Ecto neural progenitor cell (in vitro differentiated cells): Measurements from ENCODE around the gene HPGDS.
"Not testable (repeated sequence)": the region's sequence is repeated elsewhere in the genome, so short reads cannot be mapped to it uniquely, and the experiment has no call there.

Source experiments
- DNase-seq: peaks from one replicate; pipeline ENCODE4 v3.0.0-alpha.2; 2018; ENCODE audit warnings: low spot score

HPGDS gene

DNA sequence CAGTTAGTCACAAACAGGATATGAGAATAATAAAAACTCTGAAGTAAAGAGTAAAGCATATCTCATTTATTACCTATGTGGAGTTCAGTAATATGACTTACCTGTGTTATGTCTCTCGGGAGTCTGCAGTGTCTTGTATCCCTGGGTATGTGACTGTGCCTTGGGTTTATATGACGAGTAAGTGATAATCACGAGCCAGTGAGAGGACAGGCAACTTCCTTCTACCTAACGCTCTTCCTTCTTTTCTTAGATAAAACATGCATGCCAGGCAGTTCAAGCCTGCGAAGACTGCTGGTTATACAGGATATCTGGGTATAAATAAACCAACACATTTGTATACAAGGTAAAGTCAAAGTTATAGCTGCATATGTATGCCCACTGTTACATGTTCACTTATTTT, at the start of gene HPGDS:
Gene HPGDS, minus strand, starts transcription at position 143 of the 400 bp plus-strand sequence. CDS start 8,207 bp downstream, outside the sequence.
- DNase-seq, result no peak

DNA sequence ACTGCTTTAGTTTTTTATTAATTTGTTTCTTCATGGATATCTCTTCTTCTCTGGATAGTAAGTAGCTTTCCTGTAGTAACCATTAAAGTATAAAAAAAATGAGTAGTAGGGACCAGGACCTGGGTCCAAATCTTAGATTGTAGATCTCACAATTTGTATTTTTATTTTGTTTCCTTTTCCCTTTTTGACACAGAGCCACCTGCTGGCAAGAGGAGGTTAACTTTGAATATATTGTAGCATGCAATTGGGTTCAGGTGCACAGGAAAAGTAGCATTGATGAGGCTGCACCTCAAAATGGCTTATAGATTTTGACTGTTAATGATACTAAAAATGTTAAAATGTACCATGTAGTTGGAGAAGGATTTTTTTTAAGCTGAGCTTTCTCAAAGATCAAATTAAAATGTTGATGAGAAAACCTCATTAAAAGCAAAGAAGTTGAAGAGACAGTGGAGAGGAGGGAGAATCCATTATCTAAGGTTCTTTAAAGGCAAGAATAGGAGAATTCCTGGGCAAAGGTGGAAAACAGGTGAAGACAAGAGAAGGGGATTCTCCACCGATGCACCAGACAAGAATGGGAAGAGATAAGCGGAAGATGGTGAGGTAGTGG, 48.3 kb upstream of the HPGDS start:
- DNase-seq, result no peak

DNA sequence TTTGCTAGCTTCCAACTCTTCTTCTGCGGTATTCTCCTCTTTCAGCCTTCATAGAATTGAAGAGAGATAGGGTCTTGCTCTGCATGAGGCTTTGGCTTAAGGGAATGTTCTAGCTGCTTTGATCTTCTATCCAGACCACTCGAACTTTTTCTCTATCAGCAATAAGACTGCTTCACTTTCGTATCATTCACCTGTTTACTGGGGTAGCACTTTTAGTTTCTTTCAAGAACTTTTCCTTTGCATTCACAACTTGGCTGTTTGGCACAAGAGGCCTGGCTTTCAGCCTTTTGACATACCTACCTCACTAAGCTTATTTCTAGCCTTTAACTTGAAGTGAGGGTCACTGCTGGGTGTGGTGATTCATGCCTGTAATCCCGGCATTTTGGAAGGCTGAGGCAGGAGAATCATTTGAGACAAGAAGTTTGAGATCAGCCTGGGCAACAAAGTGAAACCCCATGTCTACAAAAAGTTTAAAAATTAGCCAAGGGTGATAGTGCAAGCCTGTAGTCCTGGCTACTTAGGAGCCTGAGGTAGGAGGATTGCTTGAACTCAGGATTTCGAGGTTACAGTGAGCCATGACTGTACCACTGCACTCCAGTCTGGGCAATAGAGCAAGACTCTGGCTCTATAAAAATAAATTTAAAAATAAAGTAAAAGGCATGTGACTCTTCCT, 47.1 kb upstream of the HPGDS start:
- no peak for DNase-seq

DNA sequence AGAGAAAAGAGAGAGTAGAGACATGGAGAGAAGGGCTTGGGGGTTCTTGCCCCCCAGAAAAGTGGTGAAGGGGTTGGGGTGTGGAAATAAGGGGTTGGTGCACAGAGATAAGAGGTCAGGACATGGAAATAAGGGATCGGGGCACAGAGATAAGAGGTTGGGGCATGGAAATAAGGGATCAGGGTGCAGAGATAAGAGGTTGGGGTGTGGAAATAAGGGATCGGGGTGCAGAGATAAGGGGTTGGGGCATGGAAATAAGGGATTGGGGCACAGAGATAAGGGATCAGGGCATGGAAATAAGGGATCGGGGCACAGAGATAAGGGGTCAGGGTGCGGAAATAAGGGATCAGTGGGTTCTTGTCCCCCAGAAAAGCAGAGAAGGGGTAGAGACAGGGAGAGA, 45.3 kb upstream of the HPGDS start:
- not testable (repeated sequence) for DNase-seq

DNA sequence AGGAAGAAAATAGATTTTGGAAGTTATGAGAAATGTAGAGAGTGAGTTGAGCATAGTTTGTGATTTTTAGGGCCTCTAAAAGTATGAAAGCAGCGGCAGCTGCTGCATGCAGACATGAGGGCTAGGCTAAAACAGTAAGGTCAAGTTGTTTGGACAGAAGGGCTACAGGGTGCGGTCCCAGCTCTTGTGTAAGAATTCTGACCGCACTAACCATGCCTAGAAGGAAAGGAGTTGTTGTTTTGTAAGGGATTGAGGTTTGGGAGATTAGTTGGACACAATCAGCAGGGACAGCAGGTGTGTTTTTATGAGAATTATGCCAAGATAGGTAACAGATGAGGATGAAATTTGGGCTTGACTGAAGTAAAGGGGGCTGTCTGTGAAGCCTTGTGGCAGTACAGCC, 42.8 kb upstream of the HPGDS start:
- DNase-seq, result not testable (repeated sequence)

DNA sequence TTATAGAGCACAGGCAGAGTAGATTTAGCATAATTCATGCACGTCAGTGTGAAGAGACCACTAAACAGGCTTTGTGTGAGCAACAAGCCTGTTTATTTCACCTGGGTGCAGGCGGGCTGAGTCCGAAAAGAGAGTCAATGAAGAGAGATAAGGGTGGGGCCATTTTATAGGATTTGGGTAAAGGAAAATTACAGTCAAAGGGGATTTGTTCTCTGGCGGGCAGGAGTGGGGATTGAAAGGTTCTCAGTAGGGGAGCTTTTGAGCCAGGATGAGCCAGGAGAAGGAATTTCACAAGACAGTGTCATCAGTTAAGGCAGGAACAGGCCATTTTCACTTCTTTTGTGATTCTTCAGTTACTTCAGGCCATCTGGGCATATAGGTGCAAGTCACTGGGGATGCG, 40.3 kb upstream of the HPGDS start:
- DNase-seq, result not testable (repeated sequence)

DNA sequence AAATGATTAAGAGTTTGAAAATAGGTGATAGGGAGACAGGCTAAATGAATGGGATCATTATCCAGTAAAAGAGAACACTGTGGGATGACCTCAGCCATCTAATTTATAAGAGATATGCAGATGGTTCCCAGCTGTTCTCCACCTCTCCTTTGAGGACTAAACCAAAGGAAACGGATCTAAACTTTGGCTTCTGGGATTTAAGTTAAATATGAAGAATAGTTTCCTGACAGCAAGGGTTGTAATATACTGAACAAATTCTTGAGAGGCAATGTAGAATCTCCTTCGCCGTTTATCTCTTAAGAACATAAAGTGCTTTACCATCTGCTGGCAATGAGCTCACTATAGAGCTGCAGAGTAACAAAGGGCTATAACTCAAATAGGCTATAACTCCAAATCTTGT, 35.4 kb upstream of the HPGDS start:
- DNase-seq, result no peak

DNA sequence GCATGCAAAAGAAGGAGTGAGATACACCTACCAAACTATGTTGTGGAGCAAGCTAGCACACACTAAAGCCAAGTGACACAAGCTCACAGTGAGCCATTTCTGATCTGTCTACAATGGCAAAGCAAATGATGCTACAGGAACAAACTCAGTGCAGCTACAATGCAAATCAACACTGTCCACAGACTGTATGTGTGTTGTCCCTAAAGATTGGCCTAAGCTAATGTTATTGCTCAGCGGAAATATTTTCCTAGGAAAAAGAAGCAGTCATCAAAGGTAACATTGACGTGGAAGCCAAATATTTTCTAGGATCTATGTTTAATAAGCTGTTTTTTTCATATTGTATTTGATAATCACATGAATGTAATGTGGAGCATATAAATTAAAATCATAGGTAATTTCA, 34.7 kb upstream of the HPGDS start:
- no peak for DNase-seq

DNA sequence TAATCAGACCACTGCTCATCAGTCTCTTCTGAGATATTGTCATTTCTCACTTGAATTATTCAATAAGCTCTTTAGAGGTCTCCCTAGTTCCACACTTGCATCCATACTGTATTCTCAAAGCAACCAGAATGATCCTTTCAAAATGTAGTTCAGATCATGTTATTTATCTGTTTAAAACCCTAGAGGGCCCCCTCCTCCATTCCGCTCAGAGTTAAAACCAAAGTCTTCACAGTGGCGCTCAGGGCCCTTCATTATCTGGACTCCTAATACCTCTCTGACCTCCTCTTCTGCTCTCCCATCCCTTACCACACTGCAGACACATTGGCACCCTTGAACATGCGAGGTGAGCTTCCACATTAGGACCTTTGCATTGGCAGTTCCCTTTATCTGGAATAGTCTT, 32.7 kb upstream of the HPGDS start:
- no peak for DNase-seq

DNA sequence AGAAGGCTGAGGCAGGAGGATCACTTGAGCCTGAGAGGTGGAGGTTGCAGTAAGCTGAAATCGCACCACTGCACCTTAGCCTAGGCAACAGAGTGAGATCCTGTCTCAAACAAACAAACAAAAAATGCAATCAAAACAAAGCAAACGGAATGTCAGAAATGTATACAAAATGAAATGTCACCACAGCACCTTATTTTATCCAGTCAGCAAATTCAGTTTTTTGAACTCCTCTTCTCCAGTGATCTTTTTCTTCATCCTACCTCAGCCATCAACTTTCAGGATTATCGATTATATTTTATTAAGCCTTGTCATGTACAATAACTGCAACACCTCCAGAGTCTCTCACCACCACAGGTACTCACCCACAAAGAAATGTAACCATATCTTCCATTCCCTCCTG, 31.1 kb upstream of the HPGDS start:
- no peak for DNase-seq

DNA sequence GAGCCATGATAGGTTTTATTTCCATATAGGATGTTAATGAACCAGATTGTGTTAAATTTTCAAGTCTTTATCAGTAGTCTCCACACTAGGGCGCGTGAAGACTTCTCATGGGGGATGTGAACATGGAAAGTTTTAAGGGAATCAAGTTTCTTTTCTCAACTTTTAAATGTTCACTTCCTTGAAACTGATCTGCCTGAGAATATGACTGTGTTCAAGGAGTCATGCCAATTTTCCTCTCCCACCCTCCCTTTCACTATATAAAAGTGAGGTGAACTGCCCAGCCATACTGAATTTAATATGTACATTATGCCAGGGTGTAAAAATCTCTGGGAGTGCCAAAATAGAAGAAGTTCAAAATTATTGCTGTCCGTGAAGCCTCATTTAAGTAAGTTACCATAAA, 30.4 kb upstream of the HPGDS start:
- DNase-seq, result no peak

DNA sequence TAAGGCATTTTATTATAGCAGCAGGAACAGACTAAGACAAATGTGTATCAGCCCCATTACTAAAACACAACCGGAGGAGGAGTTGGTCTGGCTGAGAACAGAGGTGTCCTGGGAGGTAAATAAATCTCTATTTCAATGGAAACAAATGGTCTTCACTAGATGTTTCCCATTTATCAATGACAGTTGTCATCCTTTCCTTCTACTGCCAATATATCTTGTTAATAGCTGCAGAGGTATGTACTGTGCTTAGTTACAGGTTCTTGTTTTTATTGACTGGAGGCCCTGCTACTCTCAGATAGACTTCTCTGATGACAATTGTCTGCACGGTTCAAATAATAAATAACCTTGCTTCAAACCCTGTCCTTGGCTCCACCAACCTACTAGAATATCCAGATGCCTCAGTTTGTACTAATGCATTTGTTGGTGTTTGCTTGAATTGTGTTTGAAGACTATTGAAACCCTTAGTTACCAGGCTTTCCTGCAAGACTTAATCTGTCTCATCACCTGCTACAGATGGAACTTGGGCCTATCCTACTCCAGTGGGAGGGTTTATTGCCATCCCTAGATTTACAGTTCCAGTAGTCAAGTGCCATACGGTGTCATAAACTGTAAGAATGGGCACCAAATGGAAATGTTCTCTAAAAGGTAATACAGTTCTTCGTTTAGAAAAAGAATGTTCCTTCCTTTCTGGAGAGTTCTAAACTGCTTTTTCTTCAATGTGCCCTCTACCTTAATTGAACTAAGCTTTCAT, 29.8 kb upstream of the HPGDS start:
- no peak for DNase-seq

DNA sequence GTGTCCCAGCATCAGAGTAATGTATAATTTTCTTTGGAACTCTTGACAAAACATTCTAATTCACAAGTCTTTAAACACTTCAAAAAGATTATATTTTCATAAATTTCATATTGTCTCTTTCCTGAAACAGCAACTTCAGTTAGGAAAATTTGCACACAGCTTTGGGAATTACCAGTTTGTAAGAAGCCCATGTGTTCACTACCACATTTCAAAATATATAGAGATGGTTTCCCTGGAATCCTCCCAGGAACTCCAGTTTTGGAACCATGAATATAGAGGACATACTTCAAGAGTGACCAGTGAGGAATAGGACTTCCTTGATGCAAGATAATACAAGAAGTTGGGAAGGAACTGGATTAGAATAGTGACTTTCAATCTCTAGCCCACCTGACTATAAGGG, 28.7 kb upstream of the HPGDS start:
- DNase-seq, result no peak

DNA sequence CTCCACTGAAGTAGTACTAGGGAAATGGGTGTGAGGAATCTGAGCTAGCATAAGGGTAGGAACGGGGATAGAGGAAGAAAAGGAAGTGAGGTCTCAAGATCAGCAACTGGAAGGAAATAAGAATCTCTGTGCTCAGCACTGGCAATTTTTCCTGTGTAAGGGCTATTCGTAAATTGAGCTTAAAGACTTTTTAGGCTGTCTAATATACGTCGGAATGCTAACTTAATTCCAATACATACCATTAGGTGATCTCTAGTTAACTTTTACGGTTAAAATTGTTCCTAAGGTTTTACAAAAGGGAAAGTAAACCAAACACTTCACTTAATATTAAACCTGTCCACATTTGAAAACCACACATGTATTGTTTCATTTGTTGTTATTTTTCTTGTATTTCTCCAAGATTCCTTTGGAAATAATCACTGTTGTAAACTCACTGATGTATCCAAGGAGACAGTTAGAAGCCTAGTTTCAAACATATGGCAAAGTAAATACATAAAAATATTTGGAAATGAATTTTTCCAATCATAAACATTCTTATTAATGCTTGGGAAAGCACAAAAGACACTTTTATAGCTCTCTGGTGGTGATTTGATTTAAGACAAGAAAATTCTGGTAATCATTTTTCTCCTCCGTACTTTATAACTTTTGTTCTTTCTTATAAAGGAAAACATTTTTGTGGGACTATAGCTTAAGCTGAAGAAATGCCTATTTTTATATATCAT, 28.1 kb upstream of the HPGDS start:
- DNase-seq, result no peak

DNA sequence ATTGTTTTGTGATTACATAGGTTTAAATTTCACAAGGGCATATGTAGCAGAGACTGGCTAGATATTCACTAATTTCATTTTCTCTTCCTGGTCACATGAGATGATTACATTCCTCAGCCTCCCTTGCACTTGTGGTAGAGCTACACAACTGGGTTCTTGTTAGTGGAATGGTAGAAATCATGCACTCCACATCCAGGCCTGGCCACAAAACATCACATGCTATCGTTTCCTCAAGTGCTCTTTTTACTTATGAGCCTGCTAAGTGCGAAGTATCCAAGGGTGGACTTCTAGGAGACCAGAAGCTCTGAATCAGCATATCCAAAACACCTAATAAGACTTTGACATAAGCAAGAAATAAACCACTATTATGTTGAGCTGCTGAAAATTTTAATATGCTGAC, 26.4 kb upstream of the HPGDS start:
- no peak for DNase-seq

DNA sequence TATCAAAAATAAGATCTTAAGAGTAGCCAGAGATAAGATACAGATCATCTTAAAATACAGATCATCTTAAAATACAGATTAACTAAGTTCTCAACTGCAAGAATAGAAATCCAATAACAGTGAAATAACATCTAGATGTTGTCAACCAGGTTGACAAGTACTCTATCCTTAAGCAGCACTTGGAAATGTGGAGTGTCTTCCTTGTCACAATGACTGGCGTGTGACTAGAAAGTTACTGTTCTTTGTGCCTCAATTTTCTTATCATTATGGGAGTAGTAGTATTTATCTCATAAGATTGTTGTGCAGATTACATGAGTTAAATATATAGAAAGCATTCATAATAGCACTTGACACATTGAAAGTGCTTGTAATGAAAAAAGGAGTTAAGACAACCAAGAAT, 25.8 kb upstream of the HPGDS start:
- no peak for DNase-seq

DNA sequence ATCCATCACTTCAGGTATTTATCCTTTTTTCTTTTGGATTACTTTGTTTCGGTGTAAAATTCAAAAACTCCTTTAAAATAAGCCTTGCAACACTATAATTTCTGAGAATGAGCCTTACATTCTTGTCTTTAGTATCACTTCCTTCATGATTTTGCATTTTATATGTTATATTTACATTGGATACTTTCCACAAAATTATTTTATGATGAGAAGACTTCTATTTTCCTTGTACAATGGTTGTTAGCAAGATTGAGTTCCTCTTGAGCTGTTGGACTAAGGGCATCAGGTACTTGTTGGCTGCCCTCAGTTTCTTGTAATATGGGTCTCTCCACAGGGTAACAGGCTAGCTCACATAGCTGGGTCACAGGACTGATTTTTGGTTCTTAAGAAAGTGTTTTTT, 22.7 kb upstream of the HPGDS start:
- no peak for DNase-seq

DNA sequence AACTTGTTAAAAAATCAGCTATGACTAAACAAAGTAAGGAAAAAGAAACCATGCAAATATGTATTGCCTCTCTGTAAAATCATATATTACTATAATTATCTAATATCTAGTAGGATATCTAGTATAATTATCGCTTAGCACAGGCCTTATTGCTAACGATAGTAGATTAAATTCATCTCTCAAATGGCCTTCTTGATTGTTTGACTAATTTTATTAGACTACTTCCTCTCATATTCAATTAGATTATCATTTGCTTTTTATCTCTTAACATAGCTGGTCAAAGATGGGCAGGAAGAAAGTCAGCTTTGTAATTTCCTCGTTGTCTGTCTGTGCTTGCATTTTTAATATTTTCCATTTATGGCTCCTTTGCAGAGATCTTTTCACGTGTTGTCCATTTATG, 21.9 kb upstream of the HPGDS start:
- DNase-seq, result no peak

DNA sequence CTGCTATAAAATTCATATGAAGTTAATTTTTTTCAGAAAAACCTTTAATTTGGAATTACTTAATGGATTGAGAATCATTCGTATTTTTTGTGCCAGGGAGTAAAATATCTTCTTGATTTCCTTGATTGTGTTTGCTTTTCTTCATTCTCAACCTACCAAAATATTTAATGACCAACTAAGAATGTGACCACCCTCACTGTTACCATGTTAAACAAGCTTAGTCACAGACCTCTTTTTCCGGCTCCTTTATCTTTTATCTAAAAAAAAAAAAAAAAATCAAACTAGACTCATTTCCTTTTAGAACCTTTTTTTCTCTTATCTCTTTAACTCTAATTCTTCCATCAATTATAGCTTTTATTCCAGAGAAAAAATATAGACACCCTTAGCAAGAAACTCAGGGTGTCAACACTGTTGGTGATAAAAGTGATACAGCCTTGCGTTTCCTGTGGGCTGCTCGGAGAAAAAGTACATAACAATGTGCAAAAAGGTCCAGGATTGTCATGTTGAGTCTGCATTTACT, 20.6 kb upstream of the HPGDS start:
- no peak for DNase-seq

DNA sequence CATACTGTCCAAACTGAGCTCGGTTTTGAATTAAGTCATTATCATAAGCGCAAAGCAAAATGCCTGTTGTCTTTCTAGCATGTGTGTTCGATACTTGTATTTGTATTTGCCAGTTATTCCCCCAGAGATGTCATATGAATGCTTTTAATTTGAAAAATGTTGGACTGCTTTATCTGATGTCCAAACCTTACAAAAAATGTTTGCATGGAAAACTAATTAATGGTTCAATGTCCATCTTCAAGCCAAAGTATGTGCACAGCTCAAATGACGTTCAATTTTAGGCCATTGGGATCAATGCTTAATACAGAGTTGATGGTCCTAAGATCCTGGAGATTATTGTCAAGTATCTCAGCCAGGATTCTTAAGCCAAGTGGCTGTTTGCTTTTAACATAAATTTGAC, 17.2 kb upstream of the HPGDS start:
- DNase-seq, result no peak

DNA sequence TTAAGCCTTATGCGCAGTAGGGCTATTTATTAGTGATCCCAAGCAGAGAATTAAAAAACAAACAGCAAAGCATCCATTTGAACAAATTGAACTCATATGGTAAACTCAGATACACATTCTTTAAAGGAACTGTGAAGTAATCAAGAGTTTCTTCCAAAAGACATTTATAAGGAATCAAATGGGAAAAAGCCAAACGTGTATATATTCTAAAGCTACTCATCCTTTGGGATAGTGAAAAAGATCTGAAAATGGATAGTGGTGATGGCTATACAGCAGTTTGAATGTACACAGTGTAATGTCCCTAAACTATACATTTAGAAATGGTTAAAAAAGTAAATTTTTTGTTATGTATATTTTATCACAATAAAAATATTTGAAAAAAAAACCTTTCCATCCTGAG, 16.6 kb upstream of the HPGDS start:
- DNase-seq, result no peak

DNA sequence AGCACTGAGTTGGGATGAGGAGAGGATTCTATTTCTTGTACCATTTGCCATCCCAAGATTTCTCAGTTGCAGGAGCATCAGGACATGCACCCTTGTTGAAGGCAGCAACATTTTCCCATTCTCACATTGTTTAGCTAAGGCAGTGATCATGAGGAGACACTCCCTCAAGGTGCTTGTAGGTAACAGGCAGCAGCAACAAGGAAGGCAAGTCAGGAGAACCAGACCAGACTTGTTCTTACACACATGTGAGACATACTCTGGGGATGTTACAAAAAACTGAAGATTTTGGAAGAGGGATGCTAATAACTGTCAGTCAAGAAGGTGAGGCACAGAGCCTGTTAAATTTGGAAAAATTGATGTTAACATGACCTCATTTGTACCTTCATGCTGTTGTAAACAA, 15.5 kb upstream of the HPGDS start:
- DNase-seq, result no peak

DNA sequence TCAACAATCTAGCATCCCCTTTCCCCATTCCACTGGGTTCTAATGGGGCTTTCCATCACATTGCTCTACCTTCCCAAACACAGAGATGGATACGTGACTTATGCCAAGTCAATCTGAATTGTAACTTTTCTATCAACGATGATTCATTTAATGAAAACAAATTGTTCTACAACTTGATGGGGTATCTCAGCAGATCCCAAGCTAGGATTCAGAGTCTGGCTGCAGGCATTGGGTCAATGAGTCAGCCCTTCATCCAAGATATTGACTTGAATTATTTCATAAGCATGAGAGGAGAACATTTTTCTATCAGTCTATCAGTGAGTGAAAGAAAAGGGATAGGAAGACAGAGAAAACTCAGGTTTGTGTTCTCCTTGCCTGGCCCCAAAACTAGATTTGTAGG, 15.0 kb upstream of the HPGDS start:
- DNase-seq, result no peak
